Vagina (tissue), 2 donors: ENCODE results near the gene FHIP2A. TPM values are rescaled to one million over a fixed set of nuclear protein-coding genes. Genes with fewer than 3 reads are reported as not detected.
"Not testable (repeated sequence)": the region's sequence is repeated elsewhere in the genome, so short reads cannot be mapped to it uniquely, and the experiment has no call there.

Experiments
- DNase-seq, 2 donors: peaks; one replicate each; pipeline ENCODE4 v3.0.0-alpha.2; 2017; ENCODE audit errors: extremely low spot score in 2 of 2
- H3K27ac ChIP-seq: fragments of 200-600 bp; sonication (generic); one replicate; pipeline ENCODE4 v1.5.1; 2019
- H3K27me3 ChIP-seq: fragments of 200-600 bp; sonication (generic); one replicate; pipeline ENCODE4 v1.5.1; 2019
- H3K36me3 ChIP-seq, 2 donors: fragments of 200-600 bp; sonication (generic); one replicate each; pipeline ENCODE4 v1.5.1; 2017 to 2019
- H3K4me1 ChIP-seq: fragments of 200-600 bp; sonication (generic); one replicate; pipeline ENCODE4 v1.5.1; 2019
- H3K4me3 ChIP-seq, 2 donors: fragments of 200-600 bp; sonication (generic); 1 replicate in 1 of 2; 2 replicates in 1 of 2; pipeline ENCODE4 v1.5.1; 2016 to 2019
- H3K9me3 ChIP-seq: fragments of 200-600 bp; sonication (generic); one replicate; pipeline ENCODE4 v1.5.1; 2019
- POLR2A ChIP-seq, 2 donors: fragments of 450-650 bp; IDR thresholded peaks; one replicate each; pipeline ENCODE4 v1.6.1; 2017; ENCODE audit warnings: antibody characterized with exemption in 2 of 2, mild to moderate bottlenecking in 2 of 2, moderate library complexity in 2 of 2
- POLR2AphosphoS5 ChIP-seq, 2 donors: sonication (generic); formaldehyde crosslinking; IDR thresholded peaks; one replicate each; pipeline ENCODE4 v1.9.0; 2017; ENCODE audit warnings: antibody characterized with exemption in 2 of 2, mild to moderate bottlenecking in 2 of 2, low read depth in 1 of 2; ENCODE audit not compliant: insufficient read depth in 1 of 2
- intact Hi-C: fragments of 100-400 bp; cut with DNase I; formaldehyde crosslinking; loops from one replicate; pipeline ENCODE4 v1.15.1; 2023
- total RNA-seq: library from RNA; depleted of rRNA; stranded (reverse); fragments of >200 nt; gene quantifications from one replicate; pipeline ENCODE4 v1.2.3, GENCODE V29; 2016
- TF ChIP-seq, protein P1 (sequence below), 3 experiments: fragments of 450-650 bp in 2 of 3; fragments of 200-600 bp in 1 of 3; sonication (generic) in 1 of 3; IDR thresholded peaks; one replicate each; pipeline ENCODE4 v1.5.1; 2017 to 2019; ENCODE audit warnings: antibody characterized with exemption in 3 of 3, mild to moderate bottlenecking in 2 of 3, moderate library complexity in 2 of 3

FHIP2A gene
- total RNA-seq, 1 donor from 2014 or later: 36.1 TPM

DNA sequence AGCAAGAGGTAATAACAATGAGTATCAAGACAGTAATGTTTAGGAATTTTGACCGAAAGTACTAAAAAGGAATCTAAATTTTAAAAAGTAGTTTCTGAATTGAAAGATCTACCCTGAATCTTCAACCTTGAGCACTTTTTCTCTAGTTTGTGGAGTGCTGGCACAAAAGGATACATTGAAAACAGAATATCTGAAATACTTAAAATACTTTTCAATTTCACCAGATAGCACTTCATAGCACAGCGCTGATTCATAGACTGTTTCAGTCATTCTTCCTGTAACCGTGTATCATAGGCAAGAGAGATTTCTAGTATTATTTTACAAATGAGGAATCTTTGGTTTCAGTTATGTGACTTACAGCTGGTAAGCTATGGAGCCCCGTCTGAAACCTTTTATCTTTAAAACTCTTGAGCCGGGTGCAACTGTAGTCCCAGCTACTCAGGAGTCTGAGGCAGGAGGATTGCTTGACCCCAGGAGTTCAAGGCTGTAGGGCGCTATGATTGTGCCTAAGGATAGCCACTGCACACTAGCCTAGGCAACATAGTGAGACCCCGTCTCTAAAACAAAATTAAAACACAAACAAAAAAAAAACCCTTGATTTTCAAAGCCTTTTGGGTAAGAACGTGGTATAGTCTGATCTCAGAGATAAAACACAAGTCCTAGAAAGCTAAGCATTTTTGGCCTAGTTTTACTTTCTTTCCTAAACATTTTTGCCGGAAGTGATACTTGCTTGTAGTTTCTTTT lies 35.1 kb downstream of the FHIP2A start:
- no peaks in the 10 kb centered on the region for H3K4me1 ChIP-seq
- no peak for DNase-seq
- H3K4me3 ChIP-seq: no peak overlapping the region
- peaks cover 0 to 60% of the 10 kb centered on the region in 2 donors for H3K36me3 ChIP-seq
- H3K9me3 ChIP-seq: no peaks in the 10 kb centered on the region
- intact Hi-C loops: no loop called here
- TF ChIP-seq, protein P1, sequence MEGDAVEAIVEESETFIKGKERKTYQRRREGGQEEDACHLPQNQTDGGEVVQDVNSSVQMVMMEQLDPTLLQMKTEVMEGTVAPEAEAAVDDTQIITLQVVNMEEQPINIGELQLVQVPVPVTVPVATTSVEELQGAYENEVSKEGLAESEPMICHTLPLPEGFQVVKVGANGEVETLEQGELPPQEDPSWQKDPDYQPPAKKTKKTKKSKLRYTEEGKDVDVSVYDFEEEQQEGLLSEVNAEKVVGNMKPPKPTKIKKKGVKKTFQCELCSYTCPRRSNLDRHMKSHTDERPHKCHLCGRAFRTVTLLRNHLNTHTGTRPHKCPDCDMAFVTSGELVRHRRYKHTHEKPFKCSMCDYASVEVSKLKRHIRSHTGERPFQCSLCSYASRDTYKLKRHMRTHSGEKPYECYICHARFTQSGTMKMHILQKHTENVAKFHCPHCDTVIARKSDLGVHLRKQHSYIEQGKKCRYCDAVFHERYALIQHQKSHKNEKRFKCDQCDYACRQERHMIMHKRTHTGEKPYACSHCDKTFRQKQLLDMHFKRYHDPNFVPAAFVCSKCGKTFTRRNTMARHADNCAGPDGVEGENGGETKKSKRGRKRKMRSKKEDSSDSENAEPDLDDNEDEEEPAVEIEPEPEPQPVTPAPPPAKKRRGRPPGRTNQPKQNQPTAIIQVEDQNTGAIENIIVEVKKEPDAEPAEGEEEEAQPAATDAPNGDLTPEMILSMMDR (IDR thresholded peaks at IDR 0.05): no peak
- TF ChIP-seq POLR2A (IDR thresholded peaks at IDR 0.05) (no peak), POLR2AphosphoS5 (IDR thresholded peaks at IDR 0.05; ENCODE audit: insufficient read depth in 1 of 2, low read depth in 1 of 2) (no peak)
- no peaks in the 10 kb centered on the region for H3K27me3 ChIP-seq
- no peak overlapping the region for H3K27ac ChIP-seq

DNA sequence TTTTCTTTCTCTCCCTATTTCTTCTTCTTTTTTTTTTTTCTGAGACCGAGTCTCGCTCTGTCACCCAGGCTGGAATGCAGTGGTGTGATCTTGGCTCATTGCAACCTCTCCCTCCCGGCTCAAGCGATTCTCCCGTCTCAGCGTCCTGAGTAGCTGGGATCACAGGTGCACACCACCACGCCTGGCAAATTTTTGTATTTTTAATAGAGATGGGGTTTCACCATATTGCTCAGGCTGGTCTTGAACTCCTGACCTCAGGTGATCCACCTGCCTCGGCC lies 35.6 kb downstream of the FHIP2A start:
- H3K9me3 ChIP-seq, H3K4me3 ChIP-seq, DNase-seq, H3K27ac ChIP-seq, H3K27me3 ChIP-seq, H3K4me1 ChIP-seq, intact Hi-C loops: not testable (repeated sequence)
- H3K36me3 ChIP-seq: peaks cover 0 to 60% of the 10 kb centered on the region in 2 donors

DNA sequence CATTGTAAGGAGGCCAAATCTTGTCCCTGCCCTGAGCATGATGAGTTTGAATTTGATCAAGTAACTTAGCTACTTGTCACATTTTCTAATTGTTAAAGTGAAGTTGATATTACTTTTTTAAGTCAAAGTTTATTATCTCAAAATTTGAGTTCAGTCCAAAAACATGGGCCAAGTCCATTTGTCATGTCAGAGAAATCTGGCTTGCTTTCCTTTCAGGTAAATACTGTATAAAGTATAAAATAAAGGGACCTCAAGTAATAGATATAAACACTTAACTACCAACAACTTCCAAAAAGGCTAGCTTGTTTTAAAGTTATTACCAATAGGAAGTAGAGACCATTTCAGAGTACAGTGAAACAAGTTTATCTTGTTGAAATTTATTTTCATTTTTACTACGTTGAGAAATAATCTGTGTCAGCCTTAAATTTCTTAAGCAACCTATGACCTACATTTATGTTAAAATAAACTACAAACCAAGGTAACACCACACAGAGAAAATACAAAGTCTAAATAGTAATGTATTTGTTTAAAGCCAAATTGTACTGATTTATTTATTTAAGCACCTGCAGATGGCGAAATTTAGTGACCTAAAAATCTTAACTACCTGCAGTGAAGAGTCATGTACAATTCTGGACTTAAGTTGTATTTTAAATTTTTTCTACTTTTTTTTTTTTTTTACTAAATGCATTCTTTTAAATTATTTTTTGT lies 36.5 kb downstream of the FHIP2A start:
- Histone ChIP-seq H3K9me3 (no peaks in the 10 kb centered on the region), H3K27ac (no peak overlapping the region), H3K36me3 (peaks cover 0 to 65% of the 10 kb centered on the region in 2 donors), H3K4me3 (no peak overlapping the region), H3K4me1 (no peaks in the 10 kb centered on the region), H3K27me3 (no peaks in the 10 kb centered on the region)
- DNase-seq: no peak
- TF ChIP-seq, protein P1 (IDR thresholded peaks at IDR 0.05): no peak
- TF ChIP-seq POLR2A (IDR thresholded peaks at IDR 0.05) (no peak), POLR2AphosphoS5 (IDR thresholded peaks at IDR 0.05; ENCODE audit: insufficient read depth in 1 of 2, low read depth in 1 of 2) (no peak)
- intact Hi-C loops: no loop called here

DNA sequence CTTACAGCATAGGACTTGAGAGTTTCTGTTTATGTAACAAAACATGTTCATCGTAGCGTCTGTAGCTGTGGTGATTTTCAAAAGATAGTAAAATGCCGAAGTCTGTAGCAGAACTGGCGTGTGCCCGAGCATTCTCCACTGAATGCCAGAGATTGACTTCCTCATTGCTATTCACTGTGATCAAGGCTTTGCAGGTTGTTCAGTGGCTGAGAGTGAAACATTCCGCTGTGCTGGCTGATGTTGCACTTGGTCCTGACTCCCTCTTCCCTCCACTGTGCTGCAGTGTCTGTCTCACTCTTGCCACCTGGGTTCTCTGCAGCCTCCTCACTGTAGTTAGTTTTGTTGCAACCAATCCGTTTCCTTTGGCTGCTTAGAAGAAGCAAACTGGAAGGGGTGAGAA lies 37.6 kb downstream of the FHIP2A start:
- no peaks in the 10 kb centered on the region for H3K9me3 ChIP-seq
- H3K27me3 ChIP-seq: no peaks in the 10 kb centered on the region
- no peak for DNase-seq
- no peaks in the 10 kb centered on the region for H3K4me1 ChIP-seq
- H3K4me3 ChIP-seq: no peak overlapping the region
- peaks cover 0 to 64% of the 10 kb centered on the region in 2 donors for H3K36me3 ChIP-seq
- TF ChIP-seq, protein P1 (IDR thresholded peaks at IDR 0.05): no peak
- TF ChIP-seq POLR2A (IDR thresholded peaks at IDR 0.05) (no peak), POLR2AphosphoS5 (IDR thresholded peaks at IDR 0.05; ENCODE audit: insufficient read depth in 1 of 2, low read depth in 1 of 2) (no peak)
- H3K27ac ChIP-seq: no peak overlapping the region
- intact Hi-C loops: no loop called here

DNA sequence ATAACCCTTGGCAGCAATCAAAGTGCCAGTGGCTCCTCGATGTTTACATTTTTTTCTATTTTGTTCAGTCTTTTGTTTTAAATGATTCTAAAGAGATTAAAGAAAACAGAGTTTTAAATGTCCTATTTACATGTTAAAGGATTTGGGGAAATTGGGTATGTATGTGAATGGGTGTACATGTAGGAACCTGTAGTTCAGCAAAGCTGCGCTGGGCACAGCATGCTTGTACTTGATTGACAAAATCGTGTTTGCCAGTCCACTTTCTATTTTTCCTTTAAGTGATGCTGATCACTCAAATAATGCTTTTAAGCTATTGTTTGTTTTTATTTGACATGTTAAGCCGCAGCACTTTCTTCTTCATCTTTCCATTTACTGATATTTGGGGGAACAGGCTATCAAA lies 40.9 kb downstream of the FHIP2A start:
- Histone ChIP-seq H3K27ac (no peak overlapping the region), H3K36me3 (peaks cover 0 to 44% of the 10 kb centered on the region in 2 donors), H3K27me3 (no peaks in the 10 kb centered on the region), H3K4me1 (no peaks in the 10 kb centered on the region), H3K9me3 (no peaks in the 10 kb centered on the region), H3K4me3 (no peak overlapping the region)
- intact Hi-C loops: no loop called here
- TF ChIP-seq POLR2A (IDR thresholded peaks at IDR 0.05): no peak
- TF ChIP-seq, protein P1 (IDR thresholded peaks at IDR 0.05): no peak
- TF ChIP-seq POLR2AphosphoS5 (IDR thresholded peaks at IDR 0.05; ENCODE audit: insufficient read depth in 1 of 2, low read depth in 1 of 2): no peak
- DNase-seq: no peak
